Stomach (tissue), 9 donors: ENCODE results near the gene ERVFRD-1. TPM values are rescaled to one million over a fixed set of nuclear protein-coding genes. Genes with fewer than 3 reads are reported as not detected.
"Not testable (repeated sequence)": the region's sequence is repeated elsewhere in the genome, so short reads cannot be mapped to it uniquely, and the experiment has no call there.

ENCODE experiments used
- DNase-seq, 2 donors: peaks; one replicate each; pipeline versions ENCODE4 v3.0.0 to v3.0.0-alpha.2; 2013 to 2019
- H3K27ac ChIP-seq, 5 donors: fragments of 200-600 bp in 4 of 5; sonication (generic) in 4 of 5; one replicate each; pipeline ENCODE4 v1.5.1; 2013 to 2019; ENCODE audit warnings: mild to moderate bottlenecking in 1 of 5, moderate library complexity in 1 of 5
- H3K27me3 ChIP-seq, 3 donors: fragments of 200-600 bp; sonication (generic); one replicate each; pipeline ENCODE4 v1.5.1; 2017 to 2019; ENCODE audit warnings: mixed run types in 1 of 3
- H3K36me3 ChIP-seq, 4 donors: fragments of 200-600 bp; sonication (generic); 1 replicate in 3 of 4; 2 replicates in 1 of 4; pipeline ENCODE4 v1.5.1; 2016 to 2019
- H3K4me1 ChIP-seq, 4 donors: fragments of 200-600 bp; sonication (generic); one replicate each; pipeline ENCODE4 v1.5.1; 2016 to 2019
- H3K4me3 ChIP-seq, 4 donors: fragments of 200-600 bp; sonication (generic) in 3 of 4; one replicate each; pipeline ENCODE4 v1.5.1; 2016 to 2019; ENCODE audit warnings: mild to moderate bottlenecking in 1 of 4
- H3K9me3 ChIP-seq, 4 donors: fragments of 200-600 bp; sonication (generic); one replicate each; pipeline ENCODE4 v1.5.1; 2016 to 2019
- CTCF ChIP-seq, 7 experiments: fragments of 450-650 bp in 4 of 7; fragments of 200-600 bp in 3 of 7; sonication (generic) in 3 of 7; IDR thresholded peaks; one replicate each; pipeline ENCODE4 v1.5.1; 2016 to 2019; ENCODE audit warnings: antibody characterized with exemption in 7 of 7, control low read depth in 2 of 7, mild to moderate bottlenecking in 1 of 7
- EP300 ChIP-seq: sonication (generic); formaldehyde crosslinking; IDR thresholded peaks from one replicate; pipeline ENCODE4 v1.6.1; 2017; ENCODE audit warnings: antibody characterized with exemption
- POLR2A ChIP-seq, 4 donors: fragments of 450-650 bp; IDR thresholded peaks; one replicate each; pipeline ENCODE4 v1.6.1; 2016; ENCODE audit warnings: antibody characterized with exemption in 4 of 4, control low read depth in 2 of 4, mild to moderate bottlenecking in 1 of 4, moderate library complexity in 1 of 4
- POLR2AphosphoS5 ChIP-seq, 3 donors: sonication (generic); formaldehyde crosslinking; IDR thresholded peaks; one replicate each; pipeline ENCODE4 v1.6.1; 2016; ENCODE audit warnings: antibody characterized with exemption in 3 of 3
- WGBS, 5 donors: extraction: QIAGEN DNeasy Blood & Tissue Kit in 3 of 5; methylation state at CpG; one replicate each; pipeline versions ENCODE4 v1.1.5 to v1.1.7; 2013 to 2018; 5-methylcytosine and 5-hydroxymethylcytosine counted together
- intact Hi-C: fragments of 100-400 bp; cut with DNase I; formaldehyde crosslinking; loops from one replicate; pipeline ENCODE4 v1.15.1; 2023; ENCODE audit warnings: low total_unique reads
- polyA plus RNA-seq, 3 donors: library from polyadenylated mRNA; stranded (reverse); fragments of 200-250 nt; gene quantifications; one replicate each; pipeline ENCODE4 v1.2.3, GENCODE V29; 2013
- total RNA-seq, 5 donors: library from RNA; depleted of rRNA; stranded (reverse); fragments of >200 nt; gene quantifications; one replicate each; pipeline versions ENCODE4 v1.1.0 to v1.2.3, GENCODE V29; 2014 to 2016
- donor health status: healthy with polysubstance abuse.
- donor health status: Bipolar disorder and iron deficiency.
- donor health status: healthy.

ERVFRD-1 gene
- total and polyA plus RNA-seq, 8 donors: 0.15 to 1.2 (median 0.19) TPM; not detected in 5

- Histone ChIP-seq H3K4me3 (peak within 1 kb of the TSS; percentile 77 to 99 (median 93)), H3K4me1 (peaks cover 7 to 28% (median 22%) of the 10 kb centered on the region in 4 donors), H3K36me3 (no peaks in the 10 kb centered on the region), H3K27ac (peak within 1 kb of the TSS; percentile 97 to 99 (median 99)), H3K27me3 (no peaks in the 10 kb centered on the region), H3K9me3 (no peaks in the 10 kb centered on the region)
- intact Hi-C loops: no loop called here
- peak in 5 of 7 experiments; percentile 33 to 77 (median 45) for TF ChIP-seq CTCF (IDR thresholded peaks at IDR 0.05)
- TF ChIP-seq POLR2AphosphoS5 (IDR thresholded peaks at IDR 0.05): peak; percentile 75 to 95 (median 84)
- peak in 1 of 4 donors; percentile 54 for TF ChIP-seq POLR2A (IDR thresholded peaks at IDR 0.05)
- TF ChIP-seq EP300: no peak
- DNase-seq: peak; percentile 98 to 99
- whole genome bisulfite sequencing, 5 donors: 0 to 1% (median 0%) methylated on average over 31 to 89 of the region's 90 CpGs
Observed at GRCh38 chr6:11093626-11094410, 17.7 kb downstream of the ERVFRD-1 start, which contains the start of gene SMIM13. SMIM13 (plus strand) TSS chr6:11093834; CDS start chr6:11094314, 480 bp downstream.

- Histone ChIP-seq H3K27me3 (no peaks in the 10 kb centered on the region), H3K9me3 (no peaks in the 10 kb centered on the region), H3K4me3 (peak overlapping the region; percentile 77 to 99 (median 93)), H3K4me1 (peaks cover 7 to 28% (median 22%) of the 10 kb centered on the region in 4 donors), H3K36me3 (no peaks in the 10 kb centered on the region), H3K27ac (peak overlapping the region; percentile 97 to 99 (median 99))
- intact Hi-C loops: no loop called here
- TF ChIP-seq POLR2AphosphoS5 (IDR thresholded peaks at IDR 0.05) (no peak), POLR2A (IDR thresholded peaks at IDR 0.05) (no peak), CTCF (IDR thresholded peaks at IDR 0.05) (no peak), EP300 (no peak)
- no peak for DNase-seq
- WGBS, 5 donors: 0 to 1% (median 0%) methylated on average over 17 of the region's 17 CpGs
Observed at GRCh38 chr6:11093376-11093625, 18.2 kb downstream of the ERVFRD-1 start.

- peak in 1 of 2 donors; percentile 79 for DNase-seq
- Histone ChIP-seq H3K9me3 (no peaks in the 10 kb centered on the region), H3K27me3 (no peaks in the 10 kb centered on the region), H3K4me3 (peak overlapping the region; percentile 77 to 99 (median 93)), H3K4me1 (peaks cover 7 to 28% (median 22%) of the 10 kb centered on the region in 4 donors), H3K36me3 (no peaks in the 10 kb centered on the region), H3K27ac (peak overlapping the region; percentile 97 to 99 (median 99))
- WGBS, 5 donors: 1 to 4% (median 2%) methylated on average over 10 of the region's 10 CpGs
- TF ChIP-seq CTCF (IDR thresholded peaks at IDR 0.05) (no peak), POLR2AphosphoS5 (IDR thresholded peaks at IDR 0.05) (no peak), POLR2A (IDR thresholded peaks at IDR 0.05) (no peak), EP300 (no peak)
- intact Hi-C loops: no loop called here
Observed at GRCh38 chr6:11092668-11093375, 18.7 kb downstream of the ERVFRD-1 start.

GRCh38 chr6:11091141-11091540 is 20.4 kb downstream of the ERVFRD-1 start:
- H3K27ac ChIP-seq, H3K27me3 ChIP-seq, H3K36me3 ChIP-seq, DNase-seq, intact Hi-C loops, H3K4me3 ChIP-seq, H3K9me3 ChIP-seq: not testable (repeated sequence)
- 88 to 95% (median 93%) methylated on average over 5 of the region's 5 CpGs for WGBS, 5 donors
- H3K4me1 ChIP-seq: peaks cover 7 to 24% (median 20%) of the 10 kb centered on the region in 4 donors
